ENCODE results near the gene EVI5.

DNA sequence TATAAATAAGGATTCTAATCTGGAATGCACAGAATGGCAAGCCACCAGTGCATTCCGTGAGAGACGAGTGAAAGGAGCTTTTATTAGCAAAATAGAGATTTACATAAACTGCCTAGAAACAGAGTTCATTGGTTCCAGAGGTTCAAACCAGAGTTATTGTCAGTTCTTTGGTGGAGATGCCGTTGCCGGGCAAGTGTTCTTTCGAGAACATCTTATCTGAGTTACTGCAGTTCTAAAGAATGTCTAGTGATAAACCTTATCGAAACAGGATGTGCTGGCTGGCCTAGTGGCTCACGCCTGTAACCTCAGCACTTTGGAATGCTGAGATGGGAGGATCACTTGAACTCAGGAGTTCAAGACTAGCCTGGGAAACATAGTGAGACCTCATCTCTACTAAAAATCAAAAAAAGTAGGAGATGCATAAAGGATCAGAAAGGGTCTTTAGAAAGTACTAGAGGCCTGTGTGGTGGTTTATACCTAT lies 19.9 kb upstream of the EVI5 start:
- TF ChIP-seq, protein P1, sequence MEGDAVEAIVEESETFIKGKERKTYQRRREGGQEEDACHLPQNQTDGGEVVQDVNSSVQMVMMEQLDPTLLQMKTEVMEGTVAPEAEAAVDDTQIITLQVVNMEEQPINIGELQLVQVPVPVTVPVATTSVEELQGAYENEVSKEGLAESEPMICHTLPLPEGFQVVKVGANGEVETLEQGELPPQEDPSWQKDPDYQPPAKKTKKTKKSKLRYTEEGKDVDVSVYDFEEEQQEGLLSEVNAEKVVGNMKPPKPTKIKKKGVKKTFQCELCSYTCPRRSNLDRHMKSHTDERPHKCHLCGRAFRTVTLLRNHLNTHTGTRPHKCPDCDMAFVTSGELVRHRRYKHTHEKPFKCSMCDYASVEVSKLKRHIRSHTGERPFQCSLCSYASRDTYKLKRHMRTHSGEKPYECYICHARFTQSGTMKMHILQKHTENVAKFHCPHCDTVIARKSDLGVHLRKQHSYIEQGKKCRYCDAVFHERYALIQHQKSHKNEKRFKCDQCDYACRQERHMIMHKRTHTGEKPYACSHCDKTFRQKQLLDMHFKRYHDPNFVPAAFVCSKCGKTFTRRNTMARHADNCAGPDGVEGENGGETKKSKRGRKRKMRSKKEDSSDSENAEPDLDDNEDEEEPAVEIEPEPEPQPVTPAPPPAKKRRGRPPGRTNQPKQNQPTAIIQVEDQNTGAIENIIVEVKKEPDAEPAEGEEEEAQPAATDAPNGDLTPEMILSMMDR (IDR thresholded peaks at IDR 0.05), result no peak
- TF ChIP-seq JUNB (IDR thresholded peaks at IDR 0.05), result no peak
- TF ChIP-seq POLR2A (IDR thresholded peaks at IDR 0.05; ENCODE audit: low read length), result no peak
- no peak for TF ChIP-seq POLR2AphosphoS2 (conservative IDR thresholded peaks at IDR 0.05; ENCODE audit: low read length)
- no peak for TF ChIP-seq MYC (IDR thresholded peaks at IDR 0.05; ENCODE audit: borderline replicate concordance, low read length)
- TF ChIP-seq KDM5A (IDR thresholded peaks at IDR 0.05), result no peak
- no peak for TF ChIP-seq PHF8 (IDR thresholded peaks at IDR 0.05; ENCODE audit: borderline replicate concordance, low read depth)
- TF ChIP-seq, protein P2, sequence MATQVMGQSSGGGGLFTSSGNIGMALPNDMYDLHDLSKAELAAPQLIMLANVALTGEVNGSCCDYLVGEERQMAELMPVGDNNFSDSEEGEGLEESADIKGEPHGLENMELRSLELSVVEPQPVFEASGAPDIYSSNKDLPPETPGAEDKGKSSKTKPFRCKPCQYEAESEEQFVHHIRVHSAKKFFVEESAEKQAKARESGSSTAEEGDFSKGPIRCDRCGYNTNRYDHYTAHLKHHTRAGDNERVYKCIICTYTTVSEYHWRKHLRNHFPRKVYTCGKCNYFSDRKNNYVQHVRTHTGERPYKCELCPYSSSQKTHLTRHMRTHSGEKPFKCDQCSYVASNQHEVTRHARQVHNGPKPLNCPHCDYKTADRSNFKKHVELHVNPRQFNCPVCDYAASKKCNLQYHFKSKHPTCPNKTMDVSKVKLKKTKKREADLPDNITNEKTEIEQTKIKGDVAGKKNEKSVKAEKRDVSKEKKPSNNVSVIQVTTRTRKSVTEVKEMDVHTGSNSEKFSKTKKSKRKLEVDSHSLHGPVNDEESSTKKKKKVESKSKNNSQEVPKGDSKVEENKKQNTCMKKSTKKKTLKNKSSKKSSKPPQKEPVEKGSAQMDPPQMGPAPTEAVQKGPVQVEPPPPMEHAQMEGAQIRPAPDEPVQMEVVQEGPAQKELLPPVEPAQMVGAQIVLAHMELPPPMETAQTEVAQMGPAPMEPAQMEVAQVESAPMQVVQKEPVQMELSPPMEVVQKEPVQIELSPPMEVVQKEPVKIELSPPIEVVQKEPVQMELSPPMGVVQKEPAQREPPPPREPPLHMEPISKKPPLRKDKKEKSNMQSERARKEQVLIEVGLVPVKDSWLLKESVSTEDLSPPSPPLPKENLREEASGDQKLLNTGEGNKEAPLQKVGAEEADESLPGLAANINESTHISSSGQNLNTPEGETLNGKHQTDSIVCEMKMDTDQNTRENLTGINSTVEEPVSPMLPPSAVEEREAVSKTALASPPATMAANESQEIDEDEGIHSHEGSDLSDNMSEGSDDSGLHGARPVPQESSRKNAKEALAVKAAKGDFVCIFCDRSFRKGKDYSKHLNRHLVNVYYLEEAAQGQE (IDR thresholded peaks at IDR 0.05), result no peak
- TF ChIP-seq EP300 (IDR thresholded peaks at IDR 0.05), result no peak
- no peak for TF ChIP-seq BHLHE40 (IDR thresholded peaks at IDR 0.05; ENCODE audit: low read depth, low read length)
- TF ChIP-seq HOXA7 (CRISPR knock-in tag; IDR thresholded peaks at IDR 0.05), result no peak
- TF ChIP-seq SMC3 (IDR thresholded peaks at IDR 0.05), result no peak
